Activated naive CD4-positive, alpha-beta T cell treated with Interleukin-2 at 50 U/mL for 16 hours (primary cell): Measurements from ENCODE around the gene THEM4.

Experiments
- DNase-seq: peaks from one replicate; pipeline ENCODE4 v3.0.0-alpha.2; 2020

Gene THEM4

DNA sequence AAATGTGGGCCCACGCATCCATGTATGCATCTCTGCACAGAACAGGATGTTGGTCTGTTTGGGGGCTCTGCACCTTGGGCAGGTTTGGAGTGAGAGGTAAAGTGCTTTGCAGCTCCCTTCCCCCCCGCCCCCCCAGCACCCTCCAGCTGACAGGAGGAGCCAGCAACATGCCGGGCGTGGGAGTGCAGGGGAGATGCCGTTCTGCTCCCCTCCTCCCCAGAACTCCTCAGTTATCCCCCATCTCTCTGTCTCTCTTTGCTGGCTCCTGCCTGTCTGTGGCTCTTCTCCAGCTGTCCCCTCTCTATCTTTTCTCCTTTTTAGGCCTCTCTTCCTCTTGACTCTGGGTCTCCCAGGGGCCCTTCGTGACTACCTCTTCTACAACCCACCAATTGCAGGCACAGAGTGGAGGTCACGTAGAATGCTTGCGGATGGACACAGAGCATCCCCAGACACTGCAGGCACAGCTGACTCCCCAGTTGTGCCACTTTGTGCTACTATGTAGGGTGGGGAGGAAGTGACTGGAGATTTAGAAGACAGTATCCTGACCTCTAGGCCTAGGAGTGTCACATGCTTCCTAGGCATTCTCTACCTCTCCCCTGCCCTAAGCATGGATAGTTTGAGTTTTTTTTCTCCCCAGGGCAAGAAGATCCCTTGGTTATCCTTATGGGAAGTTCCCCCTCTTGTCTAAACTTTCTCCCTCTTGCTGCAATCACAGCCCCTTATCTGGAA is 76.0 kb downstream of the THEM4 start:
- DNase-seq = no peak

- DNase-seq = no peak
Measured at GRCh38 chr1:151832318-151832980, 76.9 kb downstream of the THEM4 start.

DNA sequence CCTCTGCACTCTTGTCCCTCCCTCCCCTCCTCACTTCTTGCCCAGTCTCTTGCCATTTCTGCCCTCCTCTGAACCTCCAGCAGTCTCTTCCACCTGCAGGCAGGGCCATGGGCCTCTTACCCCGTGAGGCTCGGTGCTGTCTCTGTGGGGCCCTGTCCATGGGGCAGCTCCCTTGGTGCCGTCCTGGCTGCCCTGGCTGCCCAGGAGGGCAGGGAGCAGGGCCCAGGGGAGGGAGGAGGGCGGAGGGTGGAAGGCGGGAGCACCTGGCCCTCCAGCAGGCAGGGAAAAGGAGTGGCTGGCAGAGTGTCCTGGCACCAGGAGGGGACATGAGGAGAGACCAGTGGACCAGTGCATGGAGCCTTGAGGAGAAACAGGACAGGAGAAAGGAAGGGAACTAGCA is 77.7 kb downstream of the THEM4 start, which contains the start of gene RORC:
TSS of gene RORC (minus strand) at position 198 of the 400 bp plus-strand sequence. CDS start at position 160, 38 bp downstream.
- DNase-seq = no peak

DNA sequence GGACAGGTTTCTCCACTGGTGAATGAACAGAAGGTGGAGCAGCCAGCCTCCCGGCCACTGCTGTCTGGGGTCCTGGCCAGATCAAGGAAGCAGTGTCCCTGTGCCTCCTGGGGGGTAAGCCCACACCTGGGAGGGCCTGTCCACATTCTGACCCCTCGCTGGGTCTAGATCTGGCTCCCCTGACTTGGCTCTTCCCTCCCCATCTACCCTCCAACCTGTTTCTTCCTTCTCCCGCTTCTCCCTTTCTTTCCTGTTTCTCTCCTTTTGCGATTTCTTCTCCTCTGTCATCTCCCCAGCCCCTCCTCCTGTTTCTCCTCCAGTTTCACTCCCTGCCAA is 78.1 kb downstream of the THEM4 start:
- DNase-seq = no peak

DNA sequence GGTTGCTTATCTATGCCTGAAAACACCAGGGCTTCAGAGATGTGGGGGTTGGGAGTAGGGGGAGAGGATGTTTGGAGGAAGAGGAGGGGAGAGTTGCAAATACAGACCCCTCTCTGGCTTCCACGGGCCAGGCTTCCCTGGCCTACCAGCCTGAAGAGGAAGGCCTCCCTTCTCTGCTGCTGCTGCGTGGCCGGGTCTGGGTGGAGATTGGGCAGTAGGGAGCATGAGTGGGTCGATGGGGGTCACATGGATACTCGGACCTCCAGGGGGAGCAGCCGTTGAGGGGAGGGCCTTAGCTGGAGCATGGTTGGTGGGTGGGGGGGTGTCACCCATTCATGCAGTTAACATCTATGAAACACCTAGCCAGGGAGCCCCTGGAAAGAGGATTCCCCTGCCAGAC is 79.3 kb downstream of the THEM4 start:
- no peak for DNase-seq

- DNase-seq = no peak
Measured at GRCh38 chr1:151829352-151830046, 79.8 kb downstream of the THEM4 start.

- DNase-seq = no peak
Measured at GRCh38 chr1:151828921-151829320, 80.4 kb downstream of the THEM4 start.

- DNase-seq = no peak
Measured at GRCh38 chr1:151827853-151828252, 81.5 kb downstream of the THEM4 start.

GRCh38 chr1:151825751-151826660 is 83.3 kb downstream of the THEM4 start:
- peak; percentile 64 for DNase-seq

GRCh38 chr1:151825204-151825603 is 84.1 kb downstream of the THEM4 start:
- DNase-seq = no peak
